ENCODE results near the gene SYT7. TPM values are rescaled to one million over a fixed set of nuclear protein-coding genes. Genes with fewer than 3 reads are reported as not detected.

SYT7 gene
- total and polyA plus RNA-seq, 8 donors: 4.3 to 59.4 (median 12.5) TPM

- Histone ChIP-seq H3K27ac (peak overlapping the region; percentile 22 to 65 (median 57)), H3K27me3 (no peaks in the 10 kb centered on the region), H3K4me3 (peak overlapping the region in 1 of 4 donors; percentile 14), H3K9me3 (no peaks in the 10 kb centered on the region), H3K36me3 (no peaks in the 10 kb centered on the region), H3K4me1 (no peaks in the 10 kb centered on the region)
- intact Hi-C loops (cut with DNase I): no loop called here
- peak; percentile 81 to 88 (median 83) for ATAC-seq
- TF ChIP-seq, protein P1, sequence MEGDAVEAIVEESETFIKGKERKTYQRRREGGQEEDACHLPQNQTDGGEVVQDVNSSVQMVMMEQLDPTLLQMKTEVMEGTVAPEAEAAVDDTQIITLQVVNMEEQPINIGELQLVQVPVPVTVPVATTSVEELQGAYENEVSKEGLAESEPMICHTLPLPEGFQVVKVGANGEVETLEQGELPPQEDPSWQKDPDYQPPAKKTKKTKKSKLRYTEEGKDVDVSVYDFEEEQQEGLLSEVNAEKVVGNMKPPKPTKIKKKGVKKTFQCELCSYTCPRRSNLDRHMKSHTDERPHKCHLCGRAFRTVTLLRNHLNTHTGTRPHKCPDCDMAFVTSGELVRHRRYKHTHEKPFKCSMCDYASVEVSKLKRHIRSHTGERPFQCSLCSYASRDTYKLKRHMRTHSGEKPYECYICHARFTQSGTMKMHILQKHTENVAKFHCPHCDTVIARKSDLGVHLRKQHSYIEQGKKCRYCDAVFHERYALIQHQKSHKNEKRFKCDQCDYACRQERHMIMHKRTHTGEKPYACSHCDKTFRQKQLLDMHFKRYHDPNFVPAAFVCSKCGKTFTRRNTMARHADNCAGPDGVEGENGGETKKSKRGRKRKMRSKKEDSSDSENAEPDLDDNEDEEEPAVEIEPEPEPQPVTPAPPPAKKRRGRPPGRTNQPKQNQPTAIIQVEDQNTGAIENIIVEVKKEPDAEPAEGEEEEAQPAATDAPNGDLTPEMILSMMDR (IDR thresholded peaks at IDR 0.05): no peak
- peak; percentile 66 to 79 (median 71) for DNase-seq
- FAIRE-seq: no peak
- WGBS, 2 donors: 8 to 11% methylated on average over 19 of the region's 19 CpGs
Observed at GRCh38 chr11:61488651-61489291, 92.1 kb downstream of the SYT7 start.

DNA sequence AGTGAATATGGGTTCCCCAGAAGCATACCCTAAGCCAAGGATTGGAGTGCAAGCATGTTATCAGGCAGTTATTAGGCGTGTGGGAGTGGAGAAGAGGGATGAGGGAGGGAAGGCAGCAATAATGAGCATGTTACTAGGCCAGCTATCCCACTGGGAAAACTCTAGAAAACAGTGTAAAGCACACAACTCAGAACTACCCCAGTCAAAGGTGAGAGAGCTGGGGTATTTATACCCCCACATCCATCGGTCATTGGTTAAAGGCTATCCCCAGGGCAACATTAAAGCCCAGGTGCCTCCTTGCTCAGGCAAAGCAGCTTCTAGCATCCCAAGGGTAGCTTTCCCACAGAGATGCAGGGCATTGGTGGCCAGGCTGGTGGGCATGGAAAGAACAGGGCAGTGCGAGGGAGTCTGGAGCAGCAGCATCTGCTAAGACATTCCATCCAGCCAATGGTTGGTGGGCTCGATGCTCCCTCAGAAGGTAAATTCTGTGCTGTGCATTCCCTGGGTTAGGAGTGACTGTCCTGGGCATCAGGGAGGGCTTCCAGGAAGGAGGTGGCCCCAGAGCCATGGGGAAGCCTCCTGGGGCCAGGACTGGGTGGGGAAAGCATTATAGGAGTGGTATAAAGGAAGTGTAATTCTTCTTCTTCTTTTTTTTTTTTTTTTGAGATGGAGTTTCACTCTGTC is 93.4 kb downstream of the SYT7 start:
- WGBS, 2 donors: 96 to 100% methylated on average over 4 of the region's 4 CpGs
- no peak overlapping the region for H3K4me3 ChIP-seq
- TF ChIP-seq, protein P1 (IDR thresholded peaks at IDR 0.05): no peak
- ATAC-seq (no peak), DNase-seq (no peak), FAIRE-seq (no peak)
- H3K4me1 ChIP-seq: no peaks in the 10 kb centered on the region
- no peak overlapping the region for H3K27ac ChIP-seq
- H3K36me3 ChIP-seq: no peaks in the 10 kb centered on the region
- H3K27me3 ChIP-seq: no peaks in the 10 kb centered on the region
- no peaks in the 10 kb centered on the region for H3K9me3 ChIP-seq
- intact Hi-C loops (cut with DNase I): no loop called here

DNA sequence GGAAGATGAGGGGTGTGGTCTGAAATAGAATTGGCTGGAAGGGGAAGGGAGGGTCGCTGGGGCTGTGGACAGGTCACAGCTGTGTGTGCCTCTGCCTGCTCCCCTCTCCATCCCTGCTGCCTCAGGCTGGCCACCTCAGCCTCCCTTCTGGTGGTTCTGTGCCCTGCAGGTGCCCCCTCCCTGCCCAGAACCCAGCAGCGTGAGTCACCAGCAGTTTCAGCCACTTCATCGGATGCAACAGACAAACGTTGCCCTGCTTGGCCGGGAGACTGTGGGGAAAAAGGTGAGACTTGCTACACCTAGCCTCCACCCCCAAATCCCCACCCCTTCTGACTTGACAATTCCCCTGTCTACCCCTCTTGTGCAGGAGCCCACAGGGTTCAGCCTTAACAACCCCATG is 94.1 kb downstream of the SYT7 start:
- TF ChIP-seq, protein P1 (IDR thresholded peaks at IDR 0.05): no peak
- no peaks in the 10 kb centered on the region for H3K27me3 ChIP-seq
- no peaks in the 10 kb centered on the region for H3K36me3 ChIP-seq
- intact Hi-C loops (cut with DNase I): no loop called here
- WGBS, 2 donors: 87 to 94% methylated on average over 5 of the region's 5 CpGs
- no peak for ATAC-seq
- H3K4me3 ChIP-seq: no peak overlapping the region
- H3K9me3 ChIP-seq: no peaks in the 10 kb centered on the region
- no peak for FAIRE-seq
- no peak overlapping the region for H3K27ac ChIP-seq
- no peaks in the 10 kb centered on the region for H3K4me1 ChIP-seq
- DNase-seq: no peak

GRCh38 chr11:61486011-61486620 is 94.8 kb downstream of the SYT7 start:
- DNase-seq: no peak
- no peak for FAIRE-seq
- Histone ChIP-seq H3K4me1 (no peaks in the 10 kb centered on the region), H3K27ac (no peak overlapping the region), H3K4me3 (no peak overlapping the region), H3K36me3 (no peaks in the 10 kb centered on the region), H3K9me3 (no peaks in the 10 kb centered on the region), H3K27me3 (no peaks in the 10 kb centered on the region)
- TF ChIP-seq, protein P1 (IDR thresholded peaks at IDR 0.05): no peak
- ATAC-seq: no peak
- intact Hi-C loops (cut with DNase I): no loop called here
- 89 to 97% methylated on average over 4 to 6 of the region's 6 CpGs for WGBS, 2 donors
